Skeletal muscle satellite cell (primary cell): ENCODE measurements around the gene CD7.

Source experiments
- H3K27me3 ChIP-seq: 2 replicates; pipeline ENCODE4 v1.7.0; 2013; ENCODE audit warnings: low read length; ENCODE audit not compliant: control insufficient read depth, insufficient read depth
- H3K36me3 ChIP-seq: 2 replicates; pipeline ENCODE4 v1.7.0; 2013; ENCODE audit warnings: mild to moderate bottlenecking, control low read depth, low read length; ENCODE audit not compliant: insufficient read depth
- H3K4me1 ChIP-seq: 2 replicates; pipeline ENCODE4 v1.7.0; 2013; ENCODE audit warnings: low read length; ENCODE audit not compliant: control insufficient read depth, insufficient read depth
- H3K4me2 ChIP-seq: 2 replicates; pipeline ENCODE4 v1.7.0; 2013; ENCODE audit warnings: mild to moderate bottlenecking, low read length
- H3K4me3 ChIP-seq: 2 replicates; pipeline ENCODE4 v1.7.0; 2013; ENCODE audit warnings: low read length
- H3K9ac ChIP-seq: 2 replicates; pipeline ENCODE4 v1.7.0; 2013; ENCODE audit warnings: mild to moderate bottlenecking, low read depth, low read length, moderate library complexity
- H3K9me3 ChIP-seq: replicated peaks from 2 replicates; pipeline ENCODE4 v1.7.0; 2013; ENCODE audit warnings: mild to moderate bottlenecking, control low read depth, low read length

CD7 gene

GRCh38 chr17:82274134-82275020 lies 43.0 kb downstream of the CD7 start:
- Histone ChIP-seq H3K4me3 (peak overlapping the region; percentile 84), H3K4me1 (peaks cover 36% of the 10 kb centered on the region), H3K9me3 (no peaks in the 10 kb centered on the region), H3K36me3 (peaks cover 25% of the 10 kb centered on the region), H3K27me3 (no peaks in the 10 kb centered on the region), H3K4me2 (peak overlapping the region; percentile 99), H3K9ac (peak overlapping the region; percentile 94)

DNA sequence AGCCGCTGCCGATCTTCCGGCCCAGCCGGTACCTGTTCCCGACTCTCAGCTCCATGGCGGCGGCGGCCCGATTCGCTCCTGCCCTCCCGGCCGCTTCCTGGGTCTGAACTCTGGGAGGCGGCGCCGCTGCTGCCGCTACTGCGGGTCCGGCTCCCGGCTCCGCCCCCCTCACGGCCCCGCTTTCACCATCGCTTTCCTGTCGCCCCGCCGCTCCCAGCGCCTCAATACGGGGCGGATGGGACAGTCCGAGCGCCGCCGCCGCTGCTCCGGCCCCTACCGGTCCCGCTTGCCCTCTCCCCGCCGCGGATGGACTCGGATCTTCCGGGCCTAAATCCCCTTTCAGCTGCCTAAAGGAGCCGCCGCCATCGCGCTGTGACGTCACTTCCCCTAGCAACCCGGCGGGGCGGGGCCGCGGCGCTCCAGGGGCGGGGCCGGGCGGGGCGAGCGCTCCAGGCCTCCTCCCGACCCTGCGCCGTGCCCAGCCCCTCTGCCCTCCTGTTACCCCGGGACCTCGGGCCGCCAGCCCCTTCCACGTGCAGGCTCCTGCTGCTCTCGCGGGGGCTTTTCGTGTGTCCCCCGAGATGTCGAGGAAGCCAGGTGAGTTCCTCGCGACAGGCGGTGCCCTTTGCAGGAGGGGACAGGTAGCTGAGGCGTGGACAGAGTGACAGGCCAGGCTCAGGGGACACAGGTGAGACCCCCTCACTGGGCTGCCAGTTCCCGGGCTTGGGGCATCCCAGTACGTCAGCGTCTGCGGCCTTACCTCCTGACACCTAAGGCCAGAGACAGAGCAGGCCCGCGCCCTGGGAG lies 43.9 kb downstream of the CD7 start, which contains the start of gene CSNK1D:
CSNK1D (minus strand) TSS at position 374 of the 807 bp plus-strand sequence; CDS start at position 55, 319 bp downstream.
- no peaks in the 10 kb centered on the region for H3K27me3 ChIP-seq
- peaks cover 33% of the 10 kb centered on the region for H3K36me3 ChIP-seq
- peak within 1 kb of the TSS; percentile 99 for H3K4me2 ChIP-seq
- peaks cover 44% of the 10 kb centered on the region for H3K4me1 ChIP-seq
- peak within 1 kb of the TSS; percentile 84 for H3K4me3 ChIP-seq
- peak within 1 kb of the TSS; percentile 94 for H3K9ac ChIP-seq
- no peaks in the 10 kb centered on the region for H3K9me3 ChIP-seq

DNA sequence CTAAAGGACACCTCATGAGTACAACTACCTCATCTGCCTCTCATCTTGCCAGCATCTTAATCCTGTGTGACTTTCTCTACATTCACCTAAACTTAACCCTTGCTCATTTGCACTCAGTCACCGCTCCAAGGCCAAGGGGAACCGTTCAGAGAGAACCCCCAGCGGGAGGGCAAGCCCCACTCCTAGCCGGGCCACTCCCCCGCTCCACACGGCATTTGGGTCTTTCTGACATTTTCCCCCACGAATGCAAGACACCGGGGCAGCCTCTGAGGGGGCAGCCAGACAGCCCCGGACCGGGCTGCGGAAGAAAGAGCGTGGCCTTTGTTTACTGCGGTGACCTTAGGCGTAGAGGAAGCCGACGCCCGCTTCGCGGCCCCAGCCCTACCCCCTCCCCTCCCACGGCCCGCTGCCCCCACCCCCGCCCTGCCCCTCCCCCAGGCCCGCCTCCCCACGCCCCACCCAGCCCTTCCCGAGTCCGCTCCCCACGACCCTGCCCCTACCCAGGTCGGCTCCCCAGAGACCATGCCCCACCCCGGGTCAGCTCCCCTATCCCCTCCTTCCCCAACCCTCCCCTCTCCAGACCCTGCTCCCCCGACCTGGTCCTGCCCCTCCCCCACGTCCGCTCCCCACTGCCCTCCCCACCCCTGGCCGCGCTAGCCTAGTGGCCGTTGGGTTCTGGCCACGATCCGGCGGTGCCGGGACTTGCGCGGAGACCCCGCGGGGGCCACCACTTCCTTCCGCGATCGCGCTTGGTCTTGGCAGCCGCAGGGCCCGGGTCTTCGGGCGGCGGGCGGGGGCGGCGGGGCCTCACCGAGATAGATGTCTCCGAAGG lies 44.7 kb downstream of the CD7 start:
- Histone ChIP-seq H3K9me3 (no peaks in the 10 kb centered on the region), H3K4me3 (peak overlapping the region; percentile 84), H3K27me3 (no peaks in the 10 kb centered on the region), H3K36me3 (peaks cover 33% of the 10 kb centered on the region), H3K9ac (peak overlapping the region; percentile 94), H3K4me1 (peaks cover 52% of the 10 kb centered on the region), H3K4me2 (peak overlapping the region; percentile 99)

GRCh38 chr17:82271401-82271800 lies 46.0 kb downstream of the CD7 start:
- Histone ChIP-seq H3K4me2 (peak overlapping the region; percentile 89), H3K36me3 (peaks cover 35% of the 10 kb centered on the region), H3K4me1 (peaks cover 63% of the 10 kb centered on the region), H3K9me3 (no peaks in the 10 kb centered on the region), H3K4me3 (peak overlapping the region; percentile 84), H3K27me3 (no peaks in the 10 kb centered on the region), H3K9ac (peak overlapping the region; percentile 92)

DNA sequence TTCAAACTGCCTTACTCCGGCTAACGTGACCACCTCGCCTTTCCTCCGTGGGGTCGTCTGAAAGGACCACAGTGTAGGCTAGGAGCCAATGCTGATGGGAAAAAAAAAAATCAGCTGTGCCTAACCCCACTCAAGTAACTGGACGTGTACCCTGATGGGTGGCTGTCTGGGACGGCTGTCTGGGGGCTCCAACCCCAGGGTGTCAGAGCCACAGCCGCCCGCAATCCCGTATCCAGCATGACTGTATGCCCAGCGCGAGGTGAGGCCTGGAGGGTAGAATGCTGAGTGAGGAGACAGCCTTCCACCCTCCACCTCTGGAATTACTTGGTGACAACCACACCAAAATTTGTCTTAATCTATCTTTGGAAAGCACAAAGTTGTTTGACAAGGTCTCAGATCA lies 46.8 kb downstream of the CD7 start:
- H3K4me1 ChIP-seq: peaks cover 71% of the 10 kb centered on the region
- no peak overlapping the region for H3K4me3 ChIP-seq
- H3K4me2 ChIP-seq: peak overlapping the region; percentile 89
- peaks cover 43% of the 10 kb centered on the region for H3K36me3 ChIP-seq
- H3K9me3 ChIP-seq: no peaks in the 10 kb centered on the region
- H3K27me3 ChIP-seq: no peaks in the 10 kb centered on the region
- no peak overlapping the region for H3K9ac ChIP-seq

- H3K4me2 ChIP-seq: peak overlapping the region; percentile 89
- H3K4me3 ChIP-seq: peak overlapping the region; percentile 18
- H3K27me3 ChIP-seq: no peaks in the 10 kb centered on the region
- peaks cover 72% of the 10 kb centered on the region for H3K4me1 ChIP-seq
- peak overlapping the region; percentile 24 for H3K9ac ChIP-seq
- peaks cover 48% of the 10 kb centered on the region for H3K36me3 ChIP-seq
- H3K9me3 ChIP-seq: no peaks in the 10 kb centered on the region
Observed at GRCh38 chr17:82269882-82270500, 47.4 kb downstream of the CD7 start.

DNA sequence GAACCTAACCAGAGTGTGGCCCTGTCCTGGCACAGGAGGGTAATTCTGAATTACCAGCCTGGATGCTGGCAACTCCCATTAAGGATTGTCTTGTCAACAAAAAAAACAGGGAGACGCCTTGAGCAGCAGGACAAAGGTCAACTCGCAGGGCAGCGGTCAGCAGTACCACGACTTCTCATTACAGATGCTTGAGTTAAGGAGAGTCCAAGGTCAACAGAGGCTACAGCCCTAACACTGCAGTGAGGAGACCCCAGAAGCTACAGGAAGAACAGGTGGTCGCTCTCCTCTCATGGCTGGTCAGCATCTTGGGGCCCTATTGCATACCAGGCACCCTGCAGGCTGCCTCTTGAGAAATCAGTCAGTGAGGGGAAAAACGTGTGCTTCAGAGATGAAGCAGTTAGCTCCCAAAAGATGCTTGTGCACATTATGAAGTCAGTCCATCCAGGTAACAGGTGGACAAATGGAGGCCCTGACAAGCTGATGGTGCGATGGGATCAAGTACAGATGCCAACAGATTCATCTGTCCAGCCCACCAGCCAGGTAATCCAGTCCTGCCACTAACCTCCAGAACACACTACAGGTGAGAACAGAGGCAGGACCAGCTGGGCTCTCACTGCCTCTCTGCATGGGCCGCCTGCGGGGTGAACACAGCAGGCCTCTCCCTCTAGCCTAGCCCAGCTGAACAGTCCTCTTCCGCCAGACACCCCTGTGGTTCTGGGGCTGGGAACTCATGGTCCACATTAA lies 48.1 kb downstream of the CD7 start:
- Histone ChIP-seq H3K4me2 (peak overlapping the region; percentile 89), H3K9ac (peak overlapping the region; percentile 24), H3K36me3 (peaks cover 52% of the 10 kb centered on the region), H3K4me1 (peaks cover 72% of the 10 kb centered on the region), H3K4me3 (peak overlapping the region; percentile 18), H3K27me3 (no peaks in the 10 kb centered on the region), H3K9me3 (no peaks in the 10 kb centered on the region)

- Histone ChIP-seq H3K27me3 (no peaks in the 10 kb centered on the region), H3K9me3 (no peaks in the 10 kb centered on the region), H3K4me1 (peaks cover 65% of the 10 kb centered on the region), H3K9ac (peak overlapping the region; percentile 72), H3K4me3 (peak overlapping the region; percentile 61), H3K36me3 (peaks cover 67% of the 10 kb centered on the region), H3K4me2 (peak overlapping the region; percentile 80)
Observed at GRCh38 chr17:82267575-82268379, 49.6 kb downstream of the CD7 start.

GRCh38 chr17:82266142-82266541 lies 51.3 kb downstream of the CD7 start:
- Histone ChIP-seq H3K9me3 (no peaks in the 10 kb centered on the region), H3K9ac (peak overlapping the region; percentile 72), H3K4me1 (peaks cover 54% of the 10 kb centered on the region), H3K36me3 (peaks cover 74% of the 10 kb centered on the region), H3K27me3 (no peaks in the 10 kb centered on the region), H3K4me3 (no peak overlapping the region), H3K4me2 (peak overlapping the region; percentile 14)
